ENCODE data around the gene GALNT6. TPM values are rescaled to one million over a fixed set of nuclear protein-coding genes. Genes with fewer than 3 reads are reported as not detected.
"Not testable (repeated sequence)": the region's sequence is repeated elsewhere in the genome, so short reads cannot be mapped to it uniquely, and the experiment has no call there.

GALNT6 gene
- total and polyA plus RNA-seq, 12 donors = 0.15 to 6.3 (median 0.81) TPM

DNA sequence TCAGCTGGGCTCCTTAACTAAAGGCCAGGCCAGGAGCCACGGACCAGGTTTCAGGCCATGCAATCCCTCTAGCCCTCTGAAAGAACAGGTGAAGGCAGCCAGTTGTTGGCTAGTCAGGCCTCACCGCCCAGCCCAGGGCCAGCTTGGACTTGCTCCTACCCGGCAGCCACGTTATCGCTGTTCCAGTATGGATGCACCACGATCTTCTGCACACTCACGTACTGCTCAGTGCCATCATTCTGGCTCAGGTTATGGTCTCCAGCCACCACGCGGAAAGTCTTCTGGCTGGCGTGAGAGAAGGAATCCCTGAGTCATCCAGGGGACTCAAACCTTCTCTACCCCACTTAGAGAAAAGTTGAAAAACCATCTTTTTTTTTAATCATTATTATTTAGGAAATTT lies 48.8 kb downstream of the GALNT6 start:
- H3K27ac ChIP-seq = no peak overlapping the region
- peaks cover 0 to 8% (median 4%) of the 10 kb centered on the region in 9 donors for H3K4me1 ChIP-seq
- DNase-seq = no peak
- TF ChIP-seq, protein P1, sequence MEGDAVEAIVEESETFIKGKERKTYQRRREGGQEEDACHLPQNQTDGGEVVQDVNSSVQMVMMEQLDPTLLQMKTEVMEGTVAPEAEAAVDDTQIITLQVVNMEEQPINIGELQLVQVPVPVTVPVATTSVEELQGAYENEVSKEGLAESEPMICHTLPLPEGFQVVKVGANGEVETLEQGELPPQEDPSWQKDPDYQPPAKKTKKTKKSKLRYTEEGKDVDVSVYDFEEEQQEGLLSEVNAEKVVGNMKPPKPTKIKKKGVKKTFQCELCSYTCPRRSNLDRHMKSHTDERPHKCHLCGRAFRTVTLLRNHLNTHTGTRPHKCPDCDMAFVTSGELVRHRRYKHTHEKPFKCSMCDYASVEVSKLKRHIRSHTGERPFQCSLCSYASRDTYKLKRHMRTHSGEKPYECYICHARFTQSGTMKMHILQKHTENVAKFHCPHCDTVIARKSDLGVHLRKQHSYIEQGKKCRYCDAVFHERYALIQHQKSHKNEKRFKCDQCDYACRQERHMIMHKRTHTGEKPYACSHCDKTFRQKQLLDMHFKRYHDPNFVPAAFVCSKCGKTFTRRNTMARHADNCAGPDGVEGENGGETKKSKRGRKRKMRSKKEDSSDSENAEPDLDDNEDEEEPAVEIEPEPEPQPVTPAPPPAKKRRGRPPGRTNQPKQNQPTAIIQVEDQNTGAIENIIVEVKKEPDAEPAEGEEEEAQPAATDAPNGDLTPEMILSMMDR (IDR thresholded peaks at IDR 0.05) = no peak
- intact Hi-C loops (cut with DNase I) = loop anchor here (5.0 to 10.0 kb wide), 6 partner anchors 75 to 518 kb away; partner anchors contain the start of genes LETMD1 (in 6 of the 10) and POU6F1 (in 1 of the 10)
- no peaks in the 10 kb centered on the region for H3K36me3 ChIP-seq
- WGBS, 2 donors = 90 to 92% methylated on average over 10 of the region's 10 CpGs
- no peaks in the 10 kb centered on the region for H3K27me3 ChIP-seq
- no peak overlapping the region for H3K4me3 ChIP-seq
- H3K9me3 ChIP-seq = no peaks in the 10 kb centered on the region
- peak in 1 of 8 donors; percentile 13 for ATAC-seq

DNA sequence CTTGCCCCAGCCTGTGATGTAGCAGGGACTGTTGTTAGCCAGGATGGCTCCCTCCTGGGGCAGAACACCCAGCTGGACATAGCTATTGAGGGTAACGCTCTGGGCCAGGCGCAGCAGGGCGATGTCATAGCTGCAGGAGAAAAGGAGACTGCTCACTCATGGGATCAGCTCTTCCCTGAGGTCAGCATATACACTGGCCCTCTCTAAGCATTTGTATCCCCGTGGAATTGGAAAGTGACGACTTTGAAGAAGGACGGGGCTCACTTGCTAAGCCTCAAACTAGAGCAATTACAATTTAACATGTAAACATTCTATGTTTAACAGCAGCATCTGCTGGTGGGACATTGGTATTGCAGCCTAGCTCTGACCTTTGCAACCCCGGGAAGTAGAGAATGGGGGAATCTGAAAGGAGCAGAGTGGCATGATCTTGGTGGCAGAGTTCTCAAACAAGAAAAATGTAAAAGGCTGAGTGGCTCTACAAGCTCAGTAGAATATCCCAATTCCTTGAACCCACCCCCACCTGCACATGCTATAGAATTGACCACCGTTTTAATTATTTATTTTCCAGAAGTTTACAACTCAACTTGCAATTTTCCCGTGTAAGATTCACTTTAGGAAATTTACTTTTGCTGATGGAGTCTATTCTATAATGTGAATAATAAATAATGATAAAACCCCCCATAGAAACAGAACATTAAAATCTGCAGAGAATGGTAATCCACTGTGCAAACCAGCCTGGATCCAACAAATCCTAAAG lies 49.8 kb downstream of the GALNT6 start:
- WGBS, 2 donors = 27 to 34% methylated on average over 9 of the region's 9 CpGs
- intact Hi-C loops (cut with DNase I) = loop anchor here (1.0 to 10.0 kb wide), 8 partner anchors 71 to 517 kb away; partner anchors contain the start of genes LETMD1 (in 6 of the 10), POU6F1 (in 1 of the 10) and SMAGP (in 1 of the 10)
- H3K27ac ChIP-seq = peak overlapping the region in 1 of 10 donors; percentile 56
- no peaks in the 10 kb centered on the region for H3K9me3 ChIP-seq
- ATAC-seq = peak; percentile 72 to 90 (median 86)
- H3K36me3 ChIP-seq = no peaks in the 10 kb centered on the region
- TF ChIP-seq, protein P1 (IDR thresholded peaks at IDR 0.05) = peak; percentile 84 to 98 (median 97)
- H3K4me3 ChIP-seq = peak overlapping the region in 5 of 10 donors; percentile 21 to 33 (median 28)
- peak in 1 of 2 donors; percentile 59 for DNase-seq
- H3K4me1 ChIP-seq = peaks cover 0 to 9% (median 4%) of the 10 kb centered on the region in 9 donors
- no peaks in the 10 kb centered on the region for H3K27me3 ChIP-seq

DNA sequence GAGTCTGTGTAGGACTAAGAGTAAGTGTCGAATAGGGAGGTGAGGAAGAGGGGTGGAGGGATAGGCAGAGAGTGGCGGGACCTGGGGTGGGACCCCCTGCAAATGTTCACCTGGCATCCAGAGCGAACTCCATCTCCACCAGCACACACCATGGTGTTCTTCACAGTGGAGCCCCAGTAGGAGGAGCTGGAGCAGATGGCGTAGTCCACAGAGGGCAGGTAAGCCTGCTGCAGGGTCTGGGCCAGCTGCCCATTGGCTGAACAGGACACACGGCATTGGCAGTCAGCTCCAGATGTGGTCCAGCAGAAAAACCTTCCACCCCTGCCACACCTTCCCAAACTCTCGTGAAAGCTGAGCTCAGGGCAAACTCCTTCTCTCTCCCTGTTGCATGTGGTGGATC lies 51.5 kb downstream of the GALNT6 start:
- DNase-seq = no peak

GRCh38 chr12:51337336-51337735 lies 53.9 kb downstream of the GALNT6 start:
- intact Hi-C loops (cut with DNase I) = loop anchor here in 2 of 10 donors (5.0 to 10.0 kb wide), 2 partner anchors 50 to 63 kb away; partner anchors contain the start of gene SMAGP (in 1 of the 2)
- DNase-seq, H3K27me3 ChIP-seq, H3K4me3 ChIP-seq, H3K36me3 ChIP-seq, H3K27ac ChIP-seq, H3K9me3 ChIP-seq, ATAC-seq: not testable (repeated sequence)
- H3K4me1 ChIP-seq = peaks cover 0 to 27% (median 4%) of the 10 kb centered on the region in 9 donors

More for the DNA sequence above, 51.5 kb downstream of the GALNT6 start:
- 88 to 89% methylated on average over 6 of the region's 6 CpGs for WGBS, 2 donors
- intact Hi-C loops (cut with DNase I) = loop anchor here (2.0 to 10.0 kb wide), 9 partner anchors 52 to 515 kb away; partner anchors contain the start of genes LETMD1 (in 6 of the 10), POU6F1 (in 1 of the 10) and SMAGP (in 1 of the 10)
- Histone ChIP-seq H3K27me3 (no peaks in the 10 kb centered on the region), H3K36me3 (no peaks in the 10 kb centered on the region), H3K4me1 (peaks cover 0 to 25% (median 4%) of the 10 kb centered on the region in 9 donors), H3K9me3 (no peaks in the 10 kb centered on the region), H3K4me3 (no peak overlapping the region), H3K27ac (no peak overlapping the region)
- TF ChIP-seq, protein P1 (IDR thresholded peaks at IDR 0.05) = no peak
- no peak for ATAC-seq
